OCI-LY7 (cell line): ENCODE results near the gene GRID2.

ENCODE experiments used
- EZH2phosphoT487 ChIP-seq: fragments of 200-600 bp; sonication (generic); IDR thresholded peaks from 2 replicates; pipeline ENCODE4 v1.6.1; 2018; ENCODE audit warnings: low read depth, borderline replicate concordance, mild to moderate bottlenecking, mixed run types, antibody characterized with exemption, low read length, moderate library complexity, mixed read lengths
- TF ChIP-seq, protein P1 (sequence below): fragments of 200-600 bp; sonication (generic); conservative IDR thresholded peaks from 2 replicates; pipeline ENCODE4 v1.5.1; 2014; ENCODE audit warnings: mild to moderate bottlenecking, antibody characterized with exemption, low read length, moderate library complexity, mixed read lengths

DNA sequence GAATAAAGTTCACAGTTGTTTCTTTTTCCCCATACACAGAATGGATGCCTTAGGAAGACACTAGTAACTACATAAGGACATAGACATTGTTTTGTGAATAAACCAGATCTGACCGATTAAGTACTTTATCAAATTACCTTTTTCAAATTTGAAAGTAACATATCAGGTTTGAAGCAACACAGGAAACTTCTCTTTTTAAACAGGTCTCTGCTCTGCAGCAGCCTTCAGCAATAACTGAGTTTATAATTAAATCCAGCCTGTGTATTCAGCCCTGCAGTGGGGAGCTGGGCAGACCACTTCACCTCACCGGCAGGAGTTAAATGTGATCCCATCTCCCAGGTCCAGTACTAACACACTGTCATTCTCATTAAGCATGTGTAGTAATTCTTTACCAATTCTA, 1456.5 kb downstream of the GRID2 start:
- TF ChIP-seq, protein P1, sequence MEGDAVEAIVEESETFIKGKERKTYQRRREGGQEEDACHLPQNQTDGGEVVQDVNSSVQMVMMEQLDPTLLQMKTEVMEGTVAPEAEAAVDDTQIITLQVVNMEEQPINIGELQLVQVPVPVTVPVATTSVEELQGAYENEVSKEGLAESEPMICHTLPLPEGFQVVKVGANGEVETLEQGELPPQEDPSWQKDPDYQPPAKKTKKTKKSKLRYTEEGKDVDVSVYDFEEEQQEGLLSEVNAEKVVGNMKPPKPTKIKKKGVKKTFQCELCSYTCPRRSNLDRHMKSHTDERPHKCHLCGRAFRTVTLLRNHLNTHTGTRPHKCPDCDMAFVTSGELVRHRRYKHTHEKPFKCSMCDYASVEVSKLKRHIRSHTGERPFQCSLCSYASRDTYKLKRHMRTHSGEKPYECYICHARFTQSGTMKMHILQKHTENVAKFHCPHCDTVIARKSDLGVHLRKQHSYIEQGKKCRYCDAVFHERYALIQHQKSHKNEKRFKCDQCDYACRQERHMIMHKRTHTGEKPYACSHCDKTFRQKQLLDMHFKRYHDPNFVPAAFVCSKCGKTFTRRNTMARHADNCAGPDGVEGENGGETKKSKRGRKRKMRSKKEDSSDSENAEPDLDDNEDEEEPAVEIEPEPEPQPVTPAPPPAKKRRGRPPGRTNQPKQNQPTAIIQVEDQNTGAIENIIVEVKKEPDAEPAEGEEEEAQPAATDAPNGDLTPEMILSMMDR = no peak
- no peak for TF ChIP-seq EZH2phosphoT487
